GM21825 (cell line): ENCODE results near the gene JARID2.
"Not testable (repeated sequence)": the region's sequence is repeated elsewhere in the genome, so short reads cannot be mapped to it uniquely, and the experiment has no call there.

ENCODE experiments used
- ATAC-seq: cut with Tn5 transposase; IDR thresholded peaks from one replicate; pipeline ENCODE4 v1.9.1; 2021; ENCODE audit warnings: mild to moderate bottlenecking, moderate library complexity; ENCODE audit not compliant: unreplicated experiment

Gene JARID2

DNA sequence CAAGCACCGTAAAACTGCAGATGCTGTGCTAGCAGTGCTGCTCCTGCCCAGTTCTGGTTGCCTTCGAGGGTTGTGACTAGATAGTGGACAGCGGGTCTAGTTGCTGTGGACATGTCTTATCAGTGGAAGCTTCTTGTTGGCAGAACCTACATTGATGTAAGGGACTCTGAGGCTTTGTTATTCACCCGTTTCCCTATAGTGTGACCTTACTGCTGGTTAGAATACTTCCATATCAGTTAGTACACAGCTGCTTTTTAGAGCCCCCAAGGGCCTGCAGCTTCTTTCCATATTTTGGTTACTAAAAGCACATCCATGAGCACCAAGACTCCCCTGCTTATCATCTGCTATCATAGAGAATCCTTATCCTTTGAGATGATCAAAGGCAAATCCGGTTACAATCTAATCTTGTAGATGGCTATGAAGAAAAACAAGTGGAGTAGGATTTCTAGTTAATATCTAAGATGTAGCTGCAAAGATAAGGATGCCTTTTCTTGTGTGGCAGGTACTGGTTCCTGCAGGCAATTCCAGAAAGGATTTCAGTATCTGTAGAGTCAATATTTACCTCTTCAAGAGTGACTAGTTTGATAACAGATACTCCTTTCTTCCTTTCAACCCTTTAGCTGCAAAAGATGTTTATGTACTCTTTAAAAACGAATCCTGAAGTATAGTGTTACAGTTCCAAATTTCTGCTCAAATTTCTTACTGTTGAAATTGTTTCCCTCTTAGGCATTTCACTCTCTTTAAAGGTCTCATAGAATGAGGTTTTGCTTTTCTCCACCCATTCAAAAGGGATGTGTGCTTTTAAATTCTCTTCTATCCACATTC lies 163.6 kb downstream of the JARID2 start:
- no peak for ATAC-seq

DNA sequence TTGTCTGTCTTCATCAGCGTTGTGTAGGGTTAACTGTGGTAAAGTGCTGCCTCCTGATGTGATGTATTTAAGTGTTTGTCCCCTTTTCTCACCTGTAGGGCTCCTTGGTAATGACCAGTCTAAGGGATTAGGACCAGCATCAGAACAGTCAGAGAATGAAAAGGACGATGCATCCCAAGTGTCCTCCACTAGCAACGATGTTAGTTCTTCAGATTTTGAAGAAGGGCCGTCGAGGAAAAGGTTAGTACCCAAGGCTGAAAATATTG lies 164.2 kb downstream of the JARID2 start:
- no peak for ATAC-seq

DNA sequence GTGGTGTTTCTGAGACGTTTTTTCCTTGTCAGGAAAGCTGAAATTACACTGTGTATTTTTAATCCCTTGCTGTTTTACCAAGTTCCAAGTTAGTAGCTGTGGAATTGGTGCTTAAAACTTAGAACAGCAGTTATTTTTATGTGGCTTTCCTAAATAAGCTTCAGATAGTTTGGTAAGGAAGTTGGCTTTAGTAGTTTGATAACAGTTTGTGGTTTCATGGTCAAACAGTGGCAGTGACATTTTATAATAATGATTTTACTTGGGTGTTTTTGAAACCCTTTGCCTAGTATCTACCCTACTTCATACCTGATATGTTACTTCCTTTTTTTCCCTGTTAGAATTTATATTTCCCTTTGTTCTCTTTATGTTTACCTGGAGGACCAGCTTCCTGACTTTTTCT lies 164.9 kb downstream of the JARID2 start:
- no peak for ATAC-seq

DNA sequence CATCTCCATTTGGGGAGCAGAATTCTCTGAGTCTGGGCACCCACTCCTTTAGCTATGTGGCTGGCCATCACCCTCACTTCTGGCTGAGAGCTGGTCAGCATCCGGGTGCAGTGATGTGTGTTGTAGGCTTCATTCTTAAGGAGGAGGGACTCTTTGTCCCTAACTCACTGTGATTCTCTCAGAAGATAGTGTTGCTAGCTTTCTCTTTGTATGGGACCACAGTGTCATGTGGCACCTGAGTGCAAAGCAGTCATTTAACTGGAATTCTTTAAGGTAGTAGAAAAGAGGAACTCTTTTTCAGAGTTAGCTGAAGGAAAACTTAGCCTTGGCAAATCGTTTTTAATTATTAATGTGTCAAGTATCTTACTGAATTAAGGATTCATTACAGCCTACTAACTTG lies 165.9 kb downstream of the JARID2 start:
- no peak for ATAC-seq

DNA sequence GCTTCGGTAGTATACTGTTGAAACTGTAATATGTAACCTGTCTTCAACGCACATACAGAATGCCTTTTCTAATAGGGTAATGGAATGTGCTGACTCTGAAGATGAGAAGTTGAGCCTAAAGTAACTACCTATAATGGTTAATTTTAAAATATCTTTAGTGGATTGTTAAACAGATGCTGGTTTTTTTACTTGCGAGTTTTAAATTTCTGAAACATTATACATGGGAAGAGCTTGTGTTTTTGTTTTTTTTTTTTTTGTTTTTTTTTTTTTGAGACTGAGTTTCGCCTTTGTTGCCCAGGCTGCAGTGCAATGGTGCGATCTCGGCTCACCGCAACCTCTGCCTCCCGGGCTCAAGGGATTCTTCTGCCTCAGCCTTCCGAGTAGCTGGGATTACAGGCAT lies 166.9 kb downstream of the JARID2 start:
- ATAC-seq: no peak

DNA sequence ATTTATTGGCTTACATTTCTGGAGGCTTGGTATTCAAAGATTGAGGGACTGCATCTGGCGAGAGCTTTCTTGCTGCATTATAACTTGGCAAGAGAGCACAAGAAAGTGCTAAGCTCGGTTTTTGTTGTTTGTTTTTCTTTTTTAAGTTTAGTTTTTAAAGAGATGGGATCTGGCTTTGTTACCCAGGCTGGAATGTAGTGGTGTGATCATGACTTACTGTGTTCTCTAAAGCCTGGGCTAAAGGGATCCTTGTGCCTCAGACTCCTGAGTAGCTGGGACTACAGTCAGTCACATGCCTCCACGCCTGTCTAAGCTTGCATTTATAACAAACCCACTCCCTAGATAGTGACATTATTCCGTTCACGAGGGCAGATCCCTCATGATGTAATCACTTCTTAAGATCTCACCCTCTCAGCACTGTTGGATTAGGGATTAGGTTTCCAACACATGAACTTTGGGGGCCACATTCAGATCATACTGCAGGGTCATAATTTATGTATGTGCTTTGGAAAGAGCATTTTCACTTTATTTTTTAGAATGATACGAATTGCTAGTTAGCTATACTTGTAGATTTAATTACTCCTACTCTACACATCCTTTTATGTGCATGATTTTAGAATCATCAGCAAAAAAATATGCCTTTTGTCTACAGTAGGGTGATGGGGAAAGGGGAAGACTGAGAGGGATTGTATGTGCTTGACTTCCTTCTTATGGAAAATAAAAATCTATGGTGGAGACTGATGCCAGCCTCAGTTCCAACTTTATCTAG lies 167.8 kb downstream of the JARID2 start:
- no peak for ATAC-seq

DNA sequence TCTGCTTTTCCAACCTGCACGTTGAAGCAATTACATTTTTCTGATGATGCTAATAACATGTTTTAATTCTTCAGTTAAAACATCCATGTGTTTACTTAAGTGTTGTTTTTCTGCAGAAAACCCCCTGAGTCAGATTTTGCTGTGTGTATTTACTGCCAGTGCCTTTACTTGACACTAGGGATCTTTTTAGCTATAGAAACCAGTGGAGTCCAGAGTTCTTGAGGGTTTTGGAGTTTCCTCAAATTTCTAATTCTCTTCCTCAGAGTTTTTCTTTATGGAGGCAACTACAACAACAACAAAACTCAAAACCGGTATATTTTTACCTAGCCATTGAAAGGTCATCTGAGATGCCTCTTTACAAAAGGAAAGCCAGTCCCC lies 168.4 kb downstream of the JARID2 start:
- ATAC-seq: no peak

DNA sequence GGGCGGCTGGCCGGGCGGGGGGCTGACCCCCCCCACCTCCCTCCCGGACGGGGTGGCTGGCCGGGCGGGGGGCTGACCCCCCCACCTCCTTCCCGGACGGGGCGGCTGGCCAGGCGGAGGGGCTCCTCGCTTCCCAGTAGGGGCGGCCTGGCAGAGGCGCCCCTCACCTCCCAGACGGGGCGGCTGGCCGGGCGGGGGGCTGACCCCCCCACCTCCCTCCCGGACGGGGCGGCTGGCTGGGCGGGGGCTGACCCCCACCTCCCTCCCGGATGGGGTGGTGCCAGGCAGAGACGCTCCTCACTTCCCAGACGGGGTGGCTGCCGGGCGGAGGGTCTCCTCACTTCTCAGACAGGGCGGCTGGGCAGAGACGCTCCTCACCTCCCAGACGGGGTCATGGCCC lies 169.8 kb downstream of the JARID2 start:
- ATAC-seq: not testable (repeated sequence)

DNA sequence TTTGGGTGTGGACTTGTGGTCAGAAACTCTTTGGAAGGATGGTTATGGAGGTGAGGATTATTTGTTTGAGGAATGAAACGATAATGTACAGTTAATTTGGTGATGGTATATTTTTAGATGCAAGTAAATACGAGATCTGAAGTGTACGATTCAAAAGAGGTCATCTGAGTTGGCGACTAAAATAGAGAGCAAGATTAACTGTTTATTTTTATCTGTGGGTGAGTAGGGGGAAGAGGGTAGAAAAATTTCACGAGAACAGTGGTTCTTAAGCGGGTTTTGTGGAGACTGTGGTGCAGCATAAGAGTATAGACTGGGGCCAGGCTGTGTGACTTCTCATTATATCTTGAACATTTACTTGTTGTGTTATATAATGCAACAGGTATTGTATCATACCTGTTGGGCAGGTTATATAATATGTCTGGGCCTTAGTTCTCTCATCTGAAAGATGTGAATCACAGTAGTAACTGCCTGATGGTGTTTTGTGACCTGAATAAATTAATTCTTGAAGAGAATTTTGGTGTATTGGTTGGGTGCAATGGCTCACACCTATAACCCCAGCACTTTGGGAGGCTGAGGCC lies 171.2 kb downstream of the JARID2 start:
- no peak for ATAC-seq

DNA sequence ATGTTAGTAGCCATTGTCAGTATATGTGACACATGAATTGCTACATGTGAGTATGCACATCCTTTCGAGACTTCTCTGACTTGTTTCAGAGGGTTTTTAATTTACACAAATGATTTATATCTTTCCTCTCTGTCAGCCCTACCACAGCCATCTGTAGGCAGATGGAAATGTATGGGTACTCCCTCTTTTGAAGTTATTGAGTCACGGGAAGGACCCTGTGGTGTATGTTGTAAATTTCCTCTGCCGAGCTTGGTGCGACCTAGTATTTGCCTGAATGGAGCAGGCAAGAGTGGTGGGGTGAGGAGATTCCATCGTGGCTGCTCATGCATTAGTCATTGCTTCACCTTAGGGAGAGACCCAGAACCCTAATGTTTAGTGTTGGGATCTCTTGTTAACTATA lies 171.9 kb downstream of the JARID2 start:
- no peak for ATAC-seq

DNA sequence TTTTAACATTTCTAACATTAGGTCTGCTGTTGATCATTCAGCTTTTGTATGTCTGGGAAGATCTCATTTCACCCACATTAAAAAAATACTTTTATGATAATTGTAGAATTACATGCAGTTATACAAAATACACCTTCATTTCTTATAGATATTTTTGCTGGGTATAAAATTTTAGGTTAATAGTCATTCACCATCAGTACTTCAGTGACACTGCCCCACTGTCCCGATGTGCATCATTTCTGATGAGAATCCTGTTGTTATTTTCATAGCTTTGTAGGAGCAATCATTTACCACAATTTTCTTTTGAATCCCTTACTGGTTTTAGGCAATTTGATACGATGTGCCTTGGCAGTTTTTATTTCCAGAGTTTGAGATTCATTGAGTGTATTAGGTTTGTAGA lies 173.6 kb downstream of the JARID2 start:
- ATAC-seq: no peak

DNA sequence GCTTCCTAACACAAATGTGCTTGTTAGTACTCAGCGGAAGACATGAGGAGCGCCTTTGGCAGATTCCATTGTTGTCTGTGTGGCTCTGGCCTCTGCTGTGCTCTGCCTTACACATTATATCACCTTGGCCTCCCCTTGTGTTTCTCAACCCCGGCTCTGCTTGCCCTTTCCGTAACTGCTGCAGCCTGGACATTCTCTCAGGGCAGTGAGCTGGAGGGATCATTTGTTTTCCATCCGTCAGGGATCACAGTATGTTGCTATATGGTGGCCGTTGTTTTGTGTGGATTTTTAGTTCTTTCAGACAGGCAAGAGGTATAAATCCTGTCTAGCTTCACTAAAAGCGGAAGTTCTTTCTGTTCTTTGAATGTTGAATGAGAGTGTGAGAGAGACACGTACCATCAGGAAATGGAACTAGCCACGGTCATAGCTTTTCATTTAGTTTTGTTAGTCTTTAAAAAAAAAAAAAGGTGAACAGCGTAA lies 175.1 kb downstream of the JARID2 start:
- peak; percentile 69 for ATAC-seq

DNA sequence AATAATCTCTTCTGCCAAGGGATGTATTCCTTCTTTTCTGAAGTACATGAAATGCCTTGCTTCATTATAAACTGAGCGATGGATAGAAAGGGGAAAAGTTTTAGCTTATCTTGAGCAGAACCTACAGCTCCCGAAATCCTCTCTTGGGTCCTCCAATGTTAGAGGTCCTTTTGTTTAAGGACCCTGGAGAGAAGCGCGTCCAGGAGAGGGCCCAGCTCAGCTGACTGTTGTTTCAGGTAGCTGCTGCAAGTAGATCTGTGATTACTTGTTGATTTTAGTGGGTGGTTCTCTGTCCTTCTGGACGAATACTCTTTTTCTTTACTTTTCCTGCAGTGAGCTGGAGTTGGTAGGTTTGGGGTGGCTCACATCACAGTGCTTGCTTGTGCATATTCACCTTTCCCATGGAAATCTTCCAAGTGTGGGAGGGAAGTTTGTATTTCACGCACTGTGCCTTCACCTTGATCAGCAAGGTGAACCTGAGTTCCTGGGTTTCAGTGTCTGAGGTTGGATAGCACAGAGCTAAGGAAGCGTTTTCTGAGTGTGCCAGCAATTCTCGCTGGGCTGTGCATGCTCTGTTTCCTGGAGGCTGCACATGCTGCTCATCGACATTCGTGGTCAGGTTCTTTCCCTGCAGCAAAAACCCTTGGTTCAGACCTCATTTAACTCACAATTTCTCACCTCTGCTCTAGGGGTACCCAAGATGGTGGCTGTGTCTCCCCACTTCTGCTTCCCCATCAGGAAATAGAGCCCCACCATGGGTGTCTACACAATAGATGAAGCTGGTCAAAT lies 176.3 kb downstream of the JARID2 start:
- peak; percentile 52 for ATAC-seq

DNA sequence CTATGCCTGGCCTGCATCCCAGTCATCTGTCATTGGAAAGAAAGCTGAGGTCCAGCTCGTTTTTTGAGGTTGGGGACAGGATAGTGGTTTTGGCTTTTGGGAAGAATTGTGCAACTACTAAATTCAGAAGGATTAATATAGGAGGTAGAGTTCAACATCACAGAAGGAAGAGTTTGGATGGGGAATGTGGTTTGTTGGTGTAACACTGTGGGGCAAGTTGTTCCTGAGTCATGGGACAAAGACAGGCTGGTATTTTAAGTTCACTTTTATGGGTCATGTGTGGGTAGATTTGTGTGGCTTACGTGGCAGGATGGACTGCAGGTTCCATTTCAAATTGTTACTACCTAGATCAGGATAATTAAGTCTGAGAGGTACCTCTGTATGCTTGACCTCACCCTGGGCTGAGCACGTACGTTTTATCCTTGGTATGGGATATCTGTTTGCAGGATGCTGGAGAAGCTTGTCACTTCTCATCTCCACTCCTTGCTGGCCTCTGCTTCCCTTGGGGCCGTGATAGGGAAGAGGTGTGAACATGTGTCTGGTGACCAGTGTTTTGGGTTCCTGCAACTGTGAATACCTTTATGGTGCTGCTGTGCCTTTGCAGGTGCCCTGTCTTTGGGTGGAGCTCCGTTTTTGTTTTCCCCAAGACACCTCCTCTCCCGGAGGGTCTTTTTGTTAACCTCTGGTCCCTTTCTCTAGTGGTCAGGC lies 177.6 kb downstream of the JARID2 start:
- ATAC-seq: no peak

DNA sequence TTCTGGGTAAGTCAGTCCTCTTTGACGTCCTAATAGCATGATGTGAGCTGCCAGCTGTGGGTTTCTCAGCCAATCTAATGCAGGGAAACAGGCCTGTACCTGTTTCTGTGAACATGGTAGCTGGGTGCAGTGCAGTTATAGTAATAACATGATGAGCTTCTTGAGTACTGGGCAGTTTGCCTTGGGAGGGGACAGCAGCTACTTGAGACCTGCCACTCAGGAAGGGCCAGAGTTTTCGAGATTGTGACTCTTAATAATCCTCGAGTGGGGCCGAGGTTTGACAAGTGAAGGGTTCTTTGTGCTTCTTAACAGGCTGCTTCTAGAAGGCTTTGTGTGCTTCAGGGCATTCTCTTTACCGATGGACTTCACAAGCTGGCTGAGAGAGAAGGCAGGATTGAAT lies 180.1 kb downstream of the JARID2 start:
- ATAC-seq: no peak

DNA sequence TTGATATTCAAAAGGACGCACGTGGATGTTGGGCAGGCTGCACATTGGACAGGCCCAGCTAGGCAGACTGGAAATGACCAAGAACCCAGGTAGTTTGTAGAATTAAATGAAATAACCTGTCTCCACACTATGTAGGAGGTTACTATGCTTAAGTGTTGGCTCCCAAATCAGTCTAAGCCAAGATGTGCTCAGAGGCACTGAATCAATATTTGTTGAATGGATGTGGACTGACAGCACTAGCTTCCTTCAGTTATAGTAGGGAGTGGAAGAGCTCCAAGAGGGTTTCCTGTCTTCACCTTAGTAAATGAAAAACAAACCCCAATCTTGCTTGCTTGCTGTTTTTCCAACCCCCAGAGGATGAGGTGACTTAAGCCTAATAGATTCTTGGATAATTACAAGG lies 180.5 kb downstream of the JARID2 start:
- no peak for ATAC-seq

DNA sequence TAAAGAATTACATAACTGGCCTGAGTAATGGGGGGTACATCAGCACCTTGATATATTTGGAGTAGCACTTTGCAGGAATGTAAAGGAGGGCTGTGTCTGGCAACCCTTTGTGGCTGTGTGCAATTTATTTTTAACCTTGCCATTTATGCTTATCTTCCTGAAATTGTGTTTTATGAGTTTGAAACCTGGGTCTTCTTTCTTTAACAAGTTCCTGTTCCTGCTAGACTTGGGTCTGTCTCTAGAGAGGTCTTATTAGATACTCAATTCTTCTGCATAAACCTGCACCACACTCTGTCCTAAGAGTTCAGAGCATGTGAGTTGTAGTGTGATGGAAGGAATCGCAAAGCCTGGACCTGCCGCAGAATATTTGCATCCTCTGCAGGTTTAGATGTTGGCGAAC lies 181.0 kb downstream of the JARID2 start:
- no peak for ATAC-seq

DNA sequence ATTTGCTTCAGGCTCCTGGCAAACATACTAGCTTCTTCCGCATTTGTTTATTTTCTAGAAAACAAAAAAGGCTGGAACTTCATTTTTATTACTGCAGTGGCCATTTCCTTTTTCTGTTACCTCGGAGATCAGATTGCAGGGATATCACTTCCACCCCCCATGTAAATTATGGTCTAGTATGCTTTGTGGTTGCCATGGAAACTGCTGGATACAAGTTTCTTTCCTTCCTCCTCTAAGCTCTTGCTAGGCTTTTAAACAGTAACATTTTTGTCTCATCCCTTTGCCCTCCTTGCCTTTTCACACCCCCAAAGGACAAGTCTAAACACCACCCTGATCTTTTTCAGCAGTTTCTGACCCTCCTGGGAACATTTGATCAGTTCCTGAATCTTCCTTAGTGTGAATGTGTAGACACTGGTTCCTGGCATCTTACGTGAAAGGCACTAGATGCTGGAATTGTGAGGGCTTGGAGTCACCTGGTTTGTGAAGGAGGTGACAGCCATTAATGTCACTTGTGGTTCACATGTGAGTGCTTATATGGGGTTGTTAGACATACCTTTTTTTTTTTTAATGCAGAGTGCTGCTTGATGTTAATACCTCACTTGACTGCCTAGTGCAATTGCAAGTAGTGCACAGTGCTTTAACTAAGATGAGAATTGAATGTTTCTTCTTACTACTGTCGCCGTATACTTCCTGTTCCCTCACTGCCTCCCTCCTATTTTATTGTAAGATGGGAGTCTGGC lies 181.6 kb downstream of the JARID2 start:
- no peak for ATAC-seq

DNA sequence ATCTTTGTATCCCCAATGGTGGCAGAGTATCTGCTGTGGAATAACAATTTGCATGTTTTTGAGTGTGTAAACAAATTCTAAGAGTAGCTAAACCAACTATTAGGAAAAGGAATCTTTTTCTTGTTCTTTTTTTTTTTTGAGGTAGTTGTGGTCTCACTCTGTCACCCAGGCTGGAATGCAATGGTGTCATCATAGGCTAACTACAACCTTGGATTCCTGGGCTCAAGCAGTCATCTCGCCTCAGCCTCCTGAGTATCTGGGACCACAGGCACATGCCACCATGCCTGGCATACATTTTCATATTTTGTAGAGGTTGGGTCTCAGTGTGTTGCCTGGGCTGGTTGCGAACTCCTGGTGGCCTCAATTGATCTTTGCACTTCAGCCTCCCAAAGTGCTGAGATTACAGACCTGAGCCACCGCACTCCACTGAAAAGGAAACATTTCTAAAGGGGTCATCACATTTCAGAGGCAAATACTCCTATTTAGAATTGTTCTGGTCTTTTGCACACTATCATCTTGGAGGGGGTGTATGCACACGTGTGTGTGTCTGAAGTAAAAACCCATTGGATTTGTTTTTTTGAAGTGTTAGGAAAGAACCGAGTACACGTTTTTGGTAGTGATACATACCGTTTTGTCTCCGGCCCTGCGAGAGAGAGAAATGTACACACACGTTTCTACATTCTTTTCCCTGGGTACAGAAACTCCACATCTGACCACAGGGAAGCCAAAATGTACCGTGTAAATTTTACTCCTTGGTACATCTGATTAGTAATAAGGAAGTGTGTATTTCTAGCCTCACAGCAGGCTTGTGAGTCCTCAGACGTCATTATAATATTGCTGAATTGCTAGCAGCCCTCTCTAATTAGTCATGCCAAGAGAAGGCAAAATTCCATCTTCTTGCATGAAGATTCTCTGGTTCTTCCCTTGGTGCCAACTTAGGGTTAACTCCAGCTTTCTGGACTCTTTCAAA lies 183.6 kb downstream of the JARID2 start:
- no peak for ATAC-seq
